NCI-H748 treated with DMSO at 0.1 percent for 48 hours (cell line): ENCODE results near the gene SEZ6L.

Source experiments
- DNase-seq: peaks from one replicate; lab custom pipeline; 2025; lab: John Stamatoyannopoulos, UW

Gene SEZ6L

GRCh38 chr22:26339755-26340154 lies 170.5 kb downstream of the SEZ6L start:
- no peak for DNase-seq

- no peak for DNase-seq
Measured at GRCh38 chr22:26342745-26343410, 173.6 kb downstream of the SEZ6L start.

GRCh38 chr22:26345496-26345895 lies 176.2 kb downstream of the SEZ6L start:
- DNase-seq, result no peak

- no peak for DNase-seq
Measured at GRCh38 chr22:26348810-26349526, 179.7 kb downstream of the SEZ6L start.

GRCh38 chr22:26354707-26355106 lies 185.4 kb downstream of the SEZ6L start:
- no peak for DNase-seq

- DNase-seq, result no peak
Measured at GRCh38 chr22:26357281-26357680, 188.0 kb downstream of the SEZ6L start.

- no peak for DNase-seq
Measured at GRCh38 chr22:26357813-26358212, 188.6 kb downstream of the SEZ6L start.

GRCh38 chr22:26359156-26359555 lies 189.9 kb downstream of the SEZ6L start:
- no peak for DNase-seq

- DNase-seq, result peak; percentile 67
Measured at GRCh38 chr22:26360169-26360885, 191.1 kb downstream of the SEZ6L start.

GRCh38 chr22:26362471-26362870 lies 193.2 kb downstream of the SEZ6L start:
- DNase-seq, result no peak

- DNase-seq, result peak; percentile 71
Measured at GRCh38 chr22:26364066-26365015, 195.1 kb downstream of the SEZ6L start.

- DNase-seq, result peak; percentile 9
Measured at GRCh38 chr22:26367402-26368245, 198.4 kb downstream of the SEZ6L start.

- no peak for DNase-seq
Measured at GRCh38 chr22:26372890-26373289, 203.6 kb downstream of the SEZ6L start.

GRCh38 chr22:26374391-26375026 lies 205.2 kb downstream of the SEZ6L start:
- DNase-seq, result no peak

- DNase-seq, result no peak
Measured at GRCh38 chr22:26377170-26377830, 208.0 kb downstream of the SEZ6L start.

GRCh38 chr22:26380072-26380830 lies 211.0 kb downstream of the SEZ6L start:
- no peak for DNase-seq

GRCh38 chr22:26382782-26383181 lies 213.5 kb downstream of the SEZ6L start:
- no peak for DNase-seq

- DNase-seq, result no peak
Measured at GRCh38 chr22:26383968-26384556, 214.8 kb downstream of the SEZ6L start.

- no peak for DNase-seq
Measured at GRCh38 chr22:26385164-26385563, 215.9 kb downstream of the SEZ6L start.
